ENCODE measurements around the gene BDH1.
A peak's percentile ranks its signal among the peaks of the same experiment; 100 is the strongest.

Gene BDH1

DNA sequence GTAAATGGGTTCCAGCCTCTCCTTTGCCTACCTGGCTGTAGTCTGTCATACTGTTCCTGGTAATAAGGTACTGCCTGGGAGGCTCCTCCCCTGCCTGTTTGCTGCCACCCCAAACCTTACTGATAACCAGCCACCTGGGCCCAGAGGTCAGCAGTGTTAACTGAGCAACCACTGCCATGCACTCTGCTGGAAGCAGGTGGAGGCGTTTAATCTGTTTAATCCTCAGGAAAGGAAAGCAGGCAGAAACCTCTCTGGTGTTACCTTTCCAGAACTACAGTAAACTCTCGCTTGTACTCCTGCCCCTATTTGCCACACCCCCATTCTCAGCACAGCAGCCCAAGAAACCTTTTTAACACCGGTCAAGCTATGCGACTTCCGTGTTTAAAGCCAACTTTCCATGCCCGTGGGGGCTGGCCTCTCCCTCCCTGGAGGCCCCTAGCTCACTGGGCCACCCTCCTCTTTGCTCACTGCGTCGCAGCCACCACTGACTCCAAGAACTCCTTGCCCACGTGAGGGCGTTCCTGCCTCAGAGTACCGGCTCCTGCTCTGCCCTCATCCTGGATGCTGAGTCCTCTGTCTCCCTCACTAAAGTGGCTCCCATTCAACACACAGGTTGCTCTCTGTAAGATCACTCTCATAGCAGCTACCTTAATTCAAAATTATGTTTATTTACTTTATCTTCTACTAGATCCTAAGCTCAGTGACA is 8.3 kb downstream of the BDH1 start:
- DNase-seq: no peak

DNA sequence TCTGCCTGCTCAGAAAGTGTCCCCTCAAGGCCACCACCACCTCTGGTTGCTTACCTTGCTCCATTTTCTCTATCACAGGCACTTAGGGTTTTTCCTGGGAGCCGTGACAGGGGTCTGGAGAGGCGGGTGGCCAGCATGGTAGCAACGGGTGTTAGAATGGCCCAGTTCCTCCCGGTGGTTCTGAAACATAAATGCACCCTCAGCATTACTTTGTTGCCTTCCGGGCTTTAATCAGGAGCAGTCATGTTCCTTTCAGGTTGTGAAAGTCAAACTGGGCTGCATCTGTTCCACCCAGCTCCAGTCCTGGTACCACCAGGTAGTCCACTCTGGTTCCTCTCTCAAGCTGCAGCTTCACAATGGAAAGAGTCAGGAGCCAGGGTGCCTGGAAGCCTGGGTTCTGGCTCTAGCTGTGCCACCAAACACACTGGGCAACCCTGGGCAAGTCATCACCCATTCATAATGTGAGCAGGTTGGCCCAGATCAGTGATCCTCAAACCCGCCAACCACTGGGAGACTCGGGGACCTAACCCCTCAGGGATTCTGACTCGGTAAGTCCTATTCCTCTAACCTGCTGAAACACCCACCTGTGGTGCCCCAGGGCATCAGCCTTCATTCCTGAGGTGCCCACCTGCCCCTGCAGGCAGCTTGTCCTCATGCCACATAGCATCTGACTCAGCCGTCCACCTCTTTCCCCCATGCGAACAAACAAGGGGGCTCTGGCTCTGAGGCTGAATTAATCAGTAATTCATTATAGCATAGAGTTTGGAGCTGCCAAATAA is 9.3 kb downstream of the BDH1 start:
- no peak for DNase-seq

DNA sequence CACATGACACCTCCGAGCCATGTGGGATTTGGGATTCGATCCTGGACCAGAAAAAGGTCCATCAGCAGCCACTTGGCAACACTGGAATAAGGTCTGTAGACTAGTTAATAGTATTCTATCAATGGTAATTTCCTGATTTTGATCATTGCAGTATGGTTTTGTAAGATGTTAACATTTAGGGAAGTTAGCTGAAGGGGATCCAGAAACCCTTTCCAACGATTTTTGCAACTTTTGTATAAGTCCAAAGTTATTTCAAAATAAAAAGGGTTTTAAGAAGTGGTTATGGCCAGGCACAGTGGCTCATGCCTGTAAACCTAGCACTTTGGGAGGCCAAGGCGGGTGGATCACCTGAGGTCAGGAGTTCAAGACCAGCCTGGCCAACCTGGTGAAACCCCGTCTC is 10.2 kb downstream of the BDH1 start:
- DNase-seq: peak in 1 of 2 experiments; percentile 8

DNA sequence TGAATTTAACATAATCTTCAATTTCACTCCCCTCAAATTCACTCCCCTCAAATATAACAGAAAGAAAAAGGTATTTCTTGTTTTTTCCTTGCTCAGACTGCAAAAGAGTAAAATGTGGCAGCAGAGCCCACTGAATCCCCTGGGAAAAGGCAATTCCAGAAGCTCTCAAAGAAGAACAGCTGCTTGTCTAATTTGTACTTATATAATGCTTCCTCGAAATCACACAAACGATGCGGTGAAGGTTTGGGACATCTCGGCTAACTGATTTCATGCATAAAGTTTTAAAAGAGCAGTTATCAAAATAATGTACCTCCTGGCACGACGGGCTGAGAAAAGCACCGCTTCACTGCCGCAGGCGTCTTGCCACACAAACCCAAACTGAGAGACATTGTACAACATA is 10.7 kb downstream of the BDH1 start:
- no peak for DNase-seq

DNA sequence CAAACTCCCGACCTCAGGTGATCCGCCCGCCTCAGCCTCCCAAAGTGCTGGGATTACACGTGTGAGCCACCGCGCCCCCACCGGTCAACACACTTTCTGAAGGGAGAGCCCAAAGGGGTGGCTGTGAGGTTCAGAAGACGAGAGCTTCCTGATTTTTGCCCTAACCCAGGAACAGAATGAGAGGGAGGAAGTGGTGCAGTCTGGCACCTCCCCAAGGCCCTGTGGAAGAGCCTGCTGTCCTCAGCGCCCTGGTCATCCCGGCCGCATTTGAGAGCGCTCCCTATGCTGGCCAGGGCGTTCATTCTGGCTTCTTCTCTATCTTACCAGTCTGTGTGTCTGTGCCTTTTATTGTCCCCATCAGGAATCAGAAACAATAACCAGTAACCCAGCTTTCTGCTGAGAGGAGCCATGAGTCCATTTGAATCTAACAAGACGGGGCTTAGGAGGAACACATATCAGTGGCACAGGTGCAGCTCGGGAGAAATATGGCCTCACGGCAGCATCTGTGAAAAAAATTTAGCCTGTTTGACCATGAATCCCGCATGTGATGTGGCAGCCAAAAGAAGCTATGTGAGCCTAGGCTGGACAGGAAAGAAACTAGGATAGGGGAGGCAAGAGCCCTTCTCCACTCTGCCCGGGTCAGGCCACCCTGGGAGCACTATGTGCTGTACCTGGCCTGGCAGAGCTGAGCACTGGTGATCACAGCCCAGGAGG is 12.9 kb downstream of the BDH1 start:
- DNase-seq: peak; percentile 61 to 72

DNA sequence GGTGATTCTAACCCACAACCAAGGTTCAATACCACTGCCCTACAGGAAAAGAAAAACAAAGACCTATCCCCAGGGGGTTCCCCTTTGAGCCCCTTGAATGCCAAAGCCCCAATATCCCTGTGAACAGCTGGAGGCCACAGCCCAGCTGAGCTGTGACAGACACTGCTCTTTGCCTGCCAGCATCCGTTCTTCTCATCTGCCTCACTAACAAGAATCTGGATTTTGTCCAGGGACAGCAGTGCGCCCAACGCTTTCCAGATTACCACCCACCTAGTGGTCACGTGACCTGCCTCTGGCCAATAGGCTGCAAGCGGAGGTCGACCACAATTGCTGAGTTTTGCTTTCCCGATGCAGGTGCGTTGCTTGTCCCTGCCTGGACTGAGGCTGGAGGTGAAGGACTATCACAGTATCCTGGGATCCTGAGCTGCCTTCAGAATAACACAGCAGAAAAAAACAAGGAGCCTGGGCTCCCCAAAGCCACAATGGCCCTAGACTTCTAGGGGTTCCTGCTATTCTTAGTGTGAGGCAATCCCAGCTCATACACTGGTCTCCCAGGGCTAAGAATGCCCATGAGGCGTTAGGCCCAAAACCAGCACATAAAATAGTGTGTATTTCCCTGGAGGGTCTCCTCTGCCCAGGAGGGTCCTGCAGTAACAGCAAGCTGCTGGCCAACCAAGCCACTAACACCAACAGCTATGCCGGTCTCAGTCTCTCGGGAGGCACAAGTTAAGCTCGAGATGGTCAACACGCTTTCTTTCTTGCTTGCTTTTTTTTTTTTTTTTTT is 13.8 kb downstream of the BDH1 start:
- no peak for DNase-seq

DNA sequence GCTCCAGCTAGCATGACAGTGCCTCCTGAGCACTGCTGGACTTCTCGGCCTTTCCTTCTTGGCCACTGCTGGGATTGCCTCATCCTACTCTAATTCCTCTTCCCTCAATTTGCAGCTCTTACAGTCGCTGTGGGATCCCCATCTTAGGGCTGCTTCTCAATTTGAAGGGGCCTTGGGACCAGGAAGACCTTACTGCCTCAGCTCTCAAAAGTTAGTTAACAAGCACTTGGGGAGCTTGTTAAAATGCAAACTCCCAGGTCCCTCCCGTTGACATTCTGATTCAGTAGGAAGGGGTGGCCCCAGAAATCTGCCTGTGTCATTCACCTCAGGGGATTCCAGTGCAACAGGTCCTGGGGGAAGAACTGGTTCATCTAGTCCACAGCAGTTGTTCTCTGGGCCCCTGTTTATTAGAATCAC is 14.8 kb downstream of the BDH1 start:
- no peak for DNase-seq

DNA sequence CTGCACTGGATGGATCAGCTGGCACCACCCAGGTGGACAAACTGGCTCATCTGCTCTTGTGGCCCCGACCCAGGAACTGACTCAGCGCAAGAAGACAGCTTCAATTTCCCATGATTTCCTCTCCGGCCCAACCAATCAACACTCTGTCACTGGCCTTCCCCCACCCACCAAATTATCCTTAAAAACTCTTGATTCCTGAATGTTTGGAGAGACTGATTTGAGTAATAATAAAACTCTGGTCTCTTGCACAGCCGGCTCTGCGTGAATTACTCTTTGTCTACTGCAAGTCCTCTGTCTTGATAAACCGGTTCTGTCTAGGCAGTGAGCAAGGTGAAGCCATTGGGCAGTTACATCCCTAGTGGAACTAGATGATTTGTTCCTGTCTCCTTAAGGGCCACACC is 16.1 kb downstream of the BDH1 start:
- no peak for DNase-seq

DNA sequence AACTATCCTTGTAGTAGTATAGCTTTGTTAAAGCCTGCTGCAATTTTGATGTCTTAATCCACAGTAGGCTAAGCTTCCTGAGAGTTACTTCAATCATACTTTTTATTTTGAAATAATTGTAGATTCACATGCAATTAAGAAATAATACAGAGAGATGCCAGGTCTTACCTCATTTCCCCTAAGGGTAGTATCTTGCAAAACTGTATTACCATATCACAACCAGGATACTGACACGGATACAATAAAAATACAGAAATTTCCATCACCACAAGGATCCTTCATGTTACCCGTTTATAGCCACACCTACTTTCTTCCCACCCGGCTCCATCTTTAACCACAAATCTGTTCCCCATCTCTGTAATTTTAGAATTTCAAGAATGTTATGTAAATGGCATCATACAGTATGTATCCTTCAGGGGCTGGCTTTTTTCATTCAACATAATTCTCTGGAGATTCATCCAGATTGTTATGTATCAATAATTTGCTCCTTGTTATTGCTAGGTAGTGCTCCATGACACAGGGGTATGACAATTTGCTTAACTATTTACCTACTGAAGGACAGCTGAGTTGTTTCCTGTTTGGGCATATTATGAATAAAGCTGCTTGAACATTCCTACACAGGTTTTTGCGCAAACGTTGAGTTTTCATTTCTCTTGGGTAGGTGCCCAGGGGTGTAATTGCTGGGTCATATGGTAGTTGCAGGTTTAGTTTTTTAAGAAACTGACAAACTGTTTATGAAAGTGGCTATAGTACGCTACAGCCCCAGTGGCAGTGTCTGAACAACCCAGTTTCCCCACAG is 21.6 kb downstream of the BDH1 start:
- no peak for DNase-seq

DNA sequence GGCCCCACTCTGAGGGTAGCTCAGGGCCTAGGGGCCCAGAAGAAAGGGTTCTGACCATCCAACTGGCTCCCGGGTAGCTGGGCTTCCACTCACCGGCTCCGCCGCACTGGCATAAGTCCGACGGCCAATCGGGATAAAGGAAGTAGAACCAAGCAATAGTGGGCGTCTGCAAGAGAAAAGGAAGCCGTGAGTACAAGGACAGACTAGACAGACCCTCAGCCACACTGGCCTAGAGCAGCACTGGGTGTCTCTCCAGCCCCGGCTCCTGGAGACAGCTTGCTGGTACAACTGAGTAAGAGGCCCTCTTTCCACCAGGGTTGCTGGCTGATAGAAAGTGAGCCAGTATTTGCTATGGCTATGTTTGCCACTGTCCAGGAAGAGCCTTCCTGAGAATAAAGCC is 22.4 kb downstream of the BDH1 start:
- no peak for DNase-seq

DNA sequence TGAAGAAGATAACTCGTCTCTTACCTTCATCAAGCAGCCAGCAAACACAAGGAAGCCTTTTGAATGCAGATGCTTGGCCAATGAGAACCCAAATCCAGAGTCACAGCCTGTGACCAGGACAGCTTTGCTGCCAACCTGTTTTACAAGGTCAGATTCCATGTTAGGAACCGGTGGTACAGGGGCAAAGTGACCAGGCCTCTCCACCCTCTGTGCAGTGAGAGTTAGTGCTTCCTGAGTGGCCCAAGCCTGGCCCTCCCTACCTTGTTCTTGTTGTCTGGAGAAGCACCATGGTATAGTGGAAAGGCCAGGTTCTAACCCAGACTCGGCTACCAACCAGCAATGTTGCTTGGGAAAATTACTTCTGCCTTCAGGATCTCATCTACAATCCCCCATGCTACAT is 23.4 kb downstream of the BDH1 start:
- DNase-seq: no peak

DNA sequence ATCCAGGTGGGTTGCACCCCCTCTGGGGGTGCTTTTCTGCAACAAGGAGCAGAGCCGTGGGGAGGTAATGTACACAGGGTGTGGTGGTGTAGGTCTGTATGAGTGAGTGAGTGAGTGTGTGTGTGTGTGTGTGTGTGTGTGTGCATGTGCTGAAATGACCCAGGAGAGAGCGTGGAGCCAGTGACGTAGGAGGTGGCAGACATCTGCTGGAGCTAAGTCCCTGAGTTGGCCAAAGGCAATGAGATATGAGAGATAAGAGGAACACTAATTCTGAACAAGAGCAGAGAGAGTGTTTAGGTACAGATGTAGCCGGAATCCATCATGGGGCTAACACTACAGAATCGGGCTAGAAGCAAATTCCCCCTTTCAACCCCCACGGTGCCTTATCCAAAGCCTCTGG is 27.6 kb downstream of the BDH1 start:
- DNase-seq: no peak

DNA sequence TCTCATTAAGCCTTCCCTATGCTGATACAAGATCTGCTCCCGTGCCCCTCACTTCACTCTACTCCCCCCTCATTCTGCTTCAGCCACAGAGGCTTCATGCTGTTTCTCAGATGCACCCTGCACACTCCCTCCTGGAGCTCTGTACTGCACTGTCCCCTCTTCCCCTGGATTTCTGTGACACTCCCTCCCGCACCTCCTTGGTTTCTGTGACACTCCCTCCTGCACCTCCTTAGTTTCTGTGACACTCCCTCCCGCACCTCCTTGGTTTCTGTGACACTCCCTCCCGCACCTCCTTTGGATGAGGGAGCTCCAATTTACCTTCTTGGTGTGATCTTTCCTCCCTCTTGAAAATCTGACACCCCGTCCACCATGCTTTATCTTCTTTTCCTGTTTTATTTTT is 28.2 kb downstream of the BDH1 start:
- no peak for DNase-seq

DNA sequence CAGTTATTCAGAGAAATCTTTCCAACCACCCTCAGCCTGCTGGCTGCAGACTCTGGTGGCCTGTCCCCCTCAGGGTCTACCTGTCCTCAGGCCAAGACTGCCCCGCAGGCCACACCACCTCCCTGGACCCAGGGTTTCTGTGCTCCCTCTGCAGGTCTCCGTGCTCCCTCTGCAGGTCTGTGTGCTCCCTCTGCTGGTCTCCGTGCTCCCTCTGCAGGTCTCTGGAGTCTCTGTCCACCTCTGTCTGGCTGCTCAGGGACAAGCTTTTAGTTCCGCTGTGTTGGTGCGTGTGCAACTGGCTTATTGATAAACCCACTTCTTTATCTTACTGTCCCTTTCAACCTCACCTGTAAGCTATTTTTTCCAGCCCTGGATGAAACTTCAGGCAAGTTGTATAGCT is 30.1 kb downstream of the BDH1 start:
- no peak for DNase-seq

DNA sequence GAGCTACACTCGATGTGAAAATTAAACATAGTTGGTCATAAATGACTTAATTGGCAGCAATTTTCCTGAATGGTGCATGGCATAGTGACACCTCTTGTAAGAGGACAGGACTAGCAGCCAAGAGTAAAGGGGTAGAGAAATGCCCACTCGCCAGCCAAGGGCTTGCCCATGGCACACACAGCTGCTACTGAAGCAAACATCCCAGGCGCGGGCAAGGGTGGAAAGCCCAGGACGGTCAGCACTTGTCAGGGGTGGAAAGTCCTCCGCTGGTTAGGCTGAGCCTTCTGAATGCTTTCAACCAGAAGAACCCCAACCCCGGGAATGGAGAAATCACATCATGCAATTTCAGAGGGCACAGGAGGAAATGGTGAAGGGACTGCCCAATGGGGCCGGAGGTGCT is 31.6 kb downstream of the BDH1 start:
- no peak for DNase-seq

DNA sequence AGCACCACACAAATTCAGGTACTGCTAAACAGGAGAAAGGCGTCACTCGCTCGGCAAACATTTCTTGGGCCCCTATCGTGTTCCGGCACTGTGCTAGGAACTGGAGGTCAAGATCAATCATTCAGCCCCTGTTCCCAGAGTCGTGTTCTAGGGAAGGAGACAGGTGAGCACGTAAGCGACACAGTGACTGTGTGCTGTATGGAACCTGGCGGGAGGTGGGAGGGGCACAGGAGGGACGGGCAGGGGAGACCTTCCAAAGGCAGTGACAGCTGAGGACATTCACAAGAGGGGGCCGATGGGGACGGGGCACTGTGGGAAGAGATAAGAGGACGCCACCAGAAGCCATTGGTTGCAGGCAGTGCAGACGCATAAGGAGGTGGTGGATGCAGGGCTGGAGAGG is 32.2 kb downstream of the BDH1 start:
- DNase-seq: no peak

DNA sequence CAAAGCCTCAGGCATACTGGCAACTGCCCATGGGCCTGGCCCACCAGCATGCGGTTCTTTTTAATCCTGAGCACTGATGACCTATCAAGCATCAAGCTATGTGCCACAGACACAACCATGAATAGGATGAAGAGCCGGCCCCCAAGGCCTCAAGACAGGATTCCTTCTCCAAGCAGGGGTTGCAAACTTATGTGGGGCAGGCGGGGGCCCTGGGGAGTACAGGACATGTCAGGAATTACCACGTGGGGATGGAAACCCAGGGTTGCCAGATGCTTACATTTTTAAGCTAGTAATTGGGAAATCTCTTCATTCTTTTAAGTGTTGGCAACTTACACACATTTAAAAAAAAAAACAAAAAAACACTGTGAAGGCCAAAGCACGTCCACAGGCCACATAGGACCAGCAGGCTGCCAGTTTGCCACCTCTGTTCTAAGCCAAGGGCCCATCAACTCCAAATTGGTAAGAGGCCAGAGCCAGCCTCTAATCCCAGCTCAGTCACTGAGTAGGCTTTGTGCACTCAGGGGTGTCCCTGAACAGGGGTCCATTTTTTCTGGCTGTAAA is 32.8 kb downstream of the BDH1 start:
- no peak for DNase-seq

DNA sequence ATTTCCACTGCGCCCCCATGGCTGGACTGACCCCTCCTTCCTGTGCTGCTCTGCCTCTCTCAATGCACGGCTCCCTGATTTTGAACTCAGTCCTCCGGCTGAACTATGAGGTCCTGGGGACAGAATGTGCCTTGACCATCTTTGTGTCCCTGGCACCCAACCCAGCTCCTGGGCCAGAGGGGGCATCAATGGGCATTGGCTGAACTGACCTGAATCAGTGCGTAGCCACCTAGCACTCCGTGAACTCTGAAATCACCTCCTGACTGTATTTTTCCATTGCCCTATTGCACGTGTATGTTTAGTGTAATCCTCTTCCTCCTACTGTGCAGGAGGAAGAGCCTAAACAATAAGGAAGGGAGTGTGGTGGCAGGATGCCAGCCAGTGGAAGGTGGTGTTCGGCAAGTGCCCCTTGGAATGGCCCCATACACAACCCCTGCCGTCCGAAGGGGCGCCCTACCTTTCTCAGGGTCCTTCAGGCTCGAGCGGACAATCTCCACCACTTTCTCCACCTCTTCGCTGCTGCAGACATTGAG is 33.5 kb downstream of the BDH1 start:
- no peak for DNase-seq

DNA sequence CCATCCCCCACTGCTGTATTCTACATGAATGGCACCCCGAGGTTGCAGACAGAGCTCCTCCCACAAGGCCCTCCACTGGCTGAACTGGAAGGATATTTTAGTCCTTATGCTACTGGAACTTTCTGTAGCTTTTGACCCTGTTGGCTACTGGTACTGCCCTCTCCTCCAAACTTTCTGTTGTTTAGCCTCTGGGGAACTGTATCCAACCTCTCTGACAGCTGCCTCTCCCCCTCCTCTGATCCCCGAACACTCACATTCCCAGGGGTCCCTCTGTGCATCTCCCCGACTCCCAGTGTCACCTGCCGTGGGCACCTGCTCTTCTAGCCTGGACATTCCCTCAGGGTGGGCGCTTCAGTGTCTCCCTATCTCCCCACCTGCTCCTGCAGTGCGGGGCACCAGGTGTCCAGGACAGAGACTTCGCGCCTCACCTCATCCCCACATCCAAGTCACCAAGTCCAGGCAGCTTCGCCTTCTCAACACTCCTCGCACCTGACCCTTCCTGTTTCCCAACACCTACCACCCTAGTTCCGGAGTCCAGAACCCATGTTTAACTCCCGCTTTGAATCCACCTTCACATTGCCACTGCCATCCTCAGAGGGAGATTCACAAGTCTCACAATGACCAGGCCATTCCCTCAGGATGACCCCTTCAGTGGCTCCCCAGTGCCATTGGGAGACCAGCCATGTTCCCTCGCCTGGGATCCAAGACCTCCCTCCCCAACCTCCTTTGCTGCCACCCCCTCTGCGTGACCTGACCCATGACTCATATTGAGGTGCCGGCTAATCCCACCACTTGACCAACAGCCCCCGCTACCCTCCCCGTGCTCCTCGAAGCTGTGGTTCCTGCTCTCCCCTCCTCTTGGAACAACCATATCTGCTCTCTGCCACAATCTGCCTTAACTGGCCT is 34.2 kb downstream of the BDH1 start:
- no peak for DNase-seq
